Gastrocnemius medialis (tissue), 4 donors: ENCODE data around the gene RRAS2.

Experiments used
- POLR2A ChIP-seq, 2 donors: fragments of 450-650 bp; IDR thresholded peaks; one replicate each; pipeline ENCODE4 v1.6.1; 2017; ENCODE audit warnings: antibody characterized with exemption in 2 of 2, mild to moderate bottlenecking in 2 of 2, moderate library complexity in 2 of 2
- TF ChIP-seq, protein P1 (sequence below), 5 experiments: fragments of 450-650 bp in 3 of 5; fragments of 200-600 bp in 2 of 5; sonication (generic) in 2 of 5; IDR thresholded peaks in 4 of 5; conservative IDR thresholded peaks in 1 of 5; 1 replicate in 4 of 5; 2 replicates in 1 of 5; pipeline ENCODE4 v1.5.1; 2016 to 2019; ENCODE audit warnings: antibody characterized with exemption in 5 of 5, mild to moderate bottlenecking in 3 of 5, moderate library complexity in 3 of 5

DNA sequence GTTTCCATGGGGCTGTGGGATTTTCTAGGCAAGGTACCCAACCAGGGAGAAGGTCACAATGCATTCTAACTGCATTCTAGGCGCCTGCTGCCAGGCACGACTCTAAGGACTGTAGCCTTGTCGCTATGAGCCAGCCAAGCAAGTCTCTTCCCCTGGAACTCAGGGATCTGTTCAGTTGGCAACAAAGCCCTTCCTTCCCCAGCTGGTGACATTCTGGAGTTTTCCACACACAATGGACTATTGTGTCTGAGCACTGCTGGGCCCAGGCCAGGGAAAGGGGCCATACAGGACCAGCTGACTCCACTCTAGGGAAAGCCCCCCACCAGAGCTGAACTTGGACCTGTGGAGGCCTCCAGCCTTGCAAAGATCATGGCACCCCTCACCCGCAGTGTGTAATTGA lies 116.8 kb downstream of the RRAS2 start:
- TF ChIP-seq, protein P1, sequence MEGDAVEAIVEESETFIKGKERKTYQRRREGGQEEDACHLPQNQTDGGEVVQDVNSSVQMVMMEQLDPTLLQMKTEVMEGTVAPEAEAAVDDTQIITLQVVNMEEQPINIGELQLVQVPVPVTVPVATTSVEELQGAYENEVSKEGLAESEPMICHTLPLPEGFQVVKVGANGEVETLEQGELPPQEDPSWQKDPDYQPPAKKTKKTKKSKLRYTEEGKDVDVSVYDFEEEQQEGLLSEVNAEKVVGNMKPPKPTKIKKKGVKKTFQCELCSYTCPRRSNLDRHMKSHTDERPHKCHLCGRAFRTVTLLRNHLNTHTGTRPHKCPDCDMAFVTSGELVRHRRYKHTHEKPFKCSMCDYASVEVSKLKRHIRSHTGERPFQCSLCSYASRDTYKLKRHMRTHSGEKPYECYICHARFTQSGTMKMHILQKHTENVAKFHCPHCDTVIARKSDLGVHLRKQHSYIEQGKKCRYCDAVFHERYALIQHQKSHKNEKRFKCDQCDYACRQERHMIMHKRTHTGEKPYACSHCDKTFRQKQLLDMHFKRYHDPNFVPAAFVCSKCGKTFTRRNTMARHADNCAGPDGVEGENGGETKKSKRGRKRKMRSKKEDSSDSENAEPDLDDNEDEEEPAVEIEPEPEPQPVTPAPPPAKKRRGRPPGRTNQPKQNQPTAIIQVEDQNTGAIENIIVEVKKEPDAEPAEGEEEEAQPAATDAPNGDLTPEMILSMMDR (IDR thresholded peaks at IDR 0.05 in 4 of 5, conservative IDR thresholded peaks at IDR 0.05 in 1 of 5): no peak
- TF ChIP-seq POLR2A (IDR thresholded peaks at IDR 0.05): no peak
